Activated B cell treated with CpG ODN at 0.5 μM for 24 hours (primary cell): ENCODE data around the gene PRR5L. TPM values are rescaled to one million over a fixed set of nuclear protein-coding genes. Genes with fewer than 3 reads are reported as not detected.

ENCODE experiments used
- ATAC-seq: fragments of 200-7000 bp; cut with Tn5 transposase; one replicate; pipeline ENCODE4 v1.10.0; 2021; ENCODE audit warnings: low read depth, mild to moderate bottlenecking, moderate library complexity
- CTCF ChIA-PET: fragments of 350-600 bp; sonication (Branson Sonifier 250); formaldehyde crosslinking; loops from one replicate; lab custom pipeline; 2021; ENCODE audit warnings: antibody characterized with exemption; lab: Charles Lee
- POLR2A ChIA-PET: fragments of 350-600 bp; sonication (Branson Sonifier 250); formaldehyde crosslinking; loops from one replicate; lab custom pipeline; 2021; ENCODE audit warnings: antibody characterized with exemption; lab: Charles Lee
- DNase-seq: peaks from one replicate; pipeline ENCODE4 v3.0.0; 2022
- H3K27ac Mint-ChIP-seq: one replicate; pipeline ENCODE4 v1.8.0; 2020; ENCODE audit warnings: mixed read lengths
- H3K27me3 Mint-ChIP-seq: one replicate; pipeline ENCODE4 v1.8.0; 2021; ENCODE audit warnings: mixed read lengths
- H3K36me3 Mint-ChIP-seq: one replicate; pipeline ENCODE4 v1.8.0; 2021; ENCODE audit warnings: low read depth, mixed read lengths
- H3K4me1 Mint-ChIP-seq: one replicate; pipeline ENCODE4 v1.8.0; 2021; ENCODE audit warnings: mixed read lengths
- H3K4me3 Mint-ChIP-seq: one replicate; pipeline ENCODE4 v1.8.0; 2020; ENCODE audit warnings: mild to moderate bottlenecking, mixed read lengths
- H3K9me3 Mint-ChIP-seq: one replicate; pipeline ENCODE4 v1.8.0; 2020; ENCODE audit warnings: mixed read lengths
- intact Hi-C: fragments of 100-400 bp; cut with micrococcal nuclease; formaldehyde crosslinking; loops from one replicate; pipeline ENCODE4 v1.15.1; 2024
- total RNA-seq: library from RNA; stranded (reverse); gene quantifications from 2 replicates; pipeline ENCODE4 v1.2.3, GENCODE V29; 2022
- TF ChIP-seq, protein P1 (sequence below): fragments of 200-600 bp; IDR thresholded peaks from one replicate; pipeline ENCODE4 v1.8.0; 2022; ENCODE audit warnings: antibody characterized with exemption, mild to moderate bottlenecking

Gene PRR5L
- total RNA-seq, 1 donor from 2014 or later: 1.0 TPM

DNA sequence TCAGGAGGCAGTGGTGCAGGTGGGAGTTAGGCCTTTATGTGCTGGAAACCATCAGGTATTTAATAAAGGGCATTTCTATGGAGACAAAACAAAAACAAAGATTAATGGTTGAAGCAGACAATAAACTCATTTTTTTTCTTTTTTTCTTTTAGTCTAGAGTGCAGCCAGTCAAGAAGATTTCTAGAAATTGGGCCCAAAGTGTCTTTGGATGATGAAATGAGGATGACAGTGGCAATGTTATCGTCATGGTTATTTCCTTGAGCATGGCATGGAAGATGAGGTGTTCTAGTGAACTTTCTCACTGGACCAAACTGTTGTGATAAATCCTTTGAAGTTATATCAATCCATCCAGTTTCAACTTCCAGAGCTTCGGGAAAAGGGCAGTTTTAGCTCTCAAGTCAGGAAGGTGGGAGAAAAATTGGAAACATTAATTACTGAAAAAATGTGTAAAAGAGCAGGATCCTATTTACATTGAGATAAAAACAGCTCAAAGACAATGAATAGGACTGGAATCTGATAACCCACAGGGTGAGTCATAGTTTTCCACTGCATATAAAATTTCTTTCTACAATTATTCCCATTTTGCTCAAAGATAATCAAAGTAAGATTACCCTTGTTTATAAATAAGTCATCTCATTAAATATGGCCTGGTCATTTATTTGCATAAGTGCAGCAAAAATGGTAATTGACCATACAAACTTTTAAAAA lies 33.0 kb downstream of the PRR5L start:
- peaks cover 15% of the 10 kb centered on the region for H3K4me1 Mint-ChIP-seq
- CTCF ChIA-PET: interaction anchor here (1.4 kb wide), 1 partner anchor 164 kb away, joined by 3 read pairs; no protein-coding TSS in a partner anchor

DNA sequence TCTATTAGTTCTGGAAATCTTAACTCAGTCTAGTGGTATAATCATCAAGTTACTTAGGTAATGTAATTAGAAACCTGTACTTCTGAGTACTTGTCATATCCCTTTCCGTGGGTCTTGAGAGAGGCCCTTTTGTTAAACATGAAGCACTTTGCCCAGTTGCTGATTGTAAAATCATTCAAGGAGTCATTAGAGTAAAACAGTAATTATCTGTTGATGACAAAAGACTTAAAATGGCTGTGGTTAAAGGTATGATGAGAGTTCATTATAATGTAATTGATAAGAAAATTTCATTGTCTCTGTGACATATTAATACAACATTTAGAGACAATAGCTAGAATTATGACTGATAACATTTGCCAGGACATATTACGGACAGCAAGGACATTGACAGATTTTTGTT lies 34.3 kb downstream of the PRR5L start:
- ChIA-PET POLR2A (no interaction called here), CTCF (interaction anchor here (1.4 kb wide), 1 partner anchor 162 kb away, joined by 3 read pairs; no protein-coding TSS in a partner anchor)
- Mint-ChIP-seq H3K9me3 (no peaks in the 10 kb centered on the region), H3K4me3 (no peak overlapping the region), H3K4me1 (peaks cover 15% of the 10 kb centered on the region), H3K36me3 (no peaks in the 10 kb centered on the region), H3K27ac (no peak overlapping the region), H3K27me3 (no peaks in the 10 kb centered on the region)
- intact Hi-C loops: no loop called here
- TF ChIP-seq, protein P1, sequence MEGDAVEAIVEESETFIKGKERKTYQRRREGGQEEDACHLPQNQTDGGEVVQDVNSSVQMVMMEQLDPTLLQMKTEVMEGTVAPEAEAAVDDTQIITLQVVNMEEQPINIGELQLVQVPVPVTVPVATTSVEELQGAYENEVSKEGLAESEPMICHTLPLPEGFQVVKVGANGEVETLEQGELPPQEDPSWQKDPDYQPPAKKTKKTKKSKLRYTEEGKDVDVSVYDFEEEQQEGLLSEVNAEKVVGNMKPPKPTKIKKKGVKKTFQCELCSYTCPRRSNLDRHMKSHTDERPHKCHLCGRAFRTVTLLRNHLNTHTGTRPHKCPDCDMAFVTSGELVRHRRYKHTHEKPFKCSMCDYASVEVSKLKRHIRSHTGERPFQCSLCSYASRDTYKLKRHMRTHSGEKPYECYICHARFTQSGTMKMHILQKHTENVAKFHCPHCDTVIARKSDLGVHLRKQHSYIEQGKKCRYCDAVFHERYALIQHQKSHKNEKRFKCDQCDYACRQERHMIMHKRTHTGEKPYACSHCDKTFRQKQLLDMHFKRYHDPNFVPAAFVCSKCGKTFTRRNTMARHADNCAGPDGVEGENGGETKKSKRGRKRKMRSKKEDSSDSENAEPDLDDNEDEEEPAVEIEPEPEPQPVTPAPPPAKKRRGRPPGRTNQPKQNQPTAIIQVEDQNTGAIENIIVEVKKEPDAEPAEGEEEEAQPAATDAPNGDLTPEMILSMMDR: no peak
- DNase-seq (no peak), ATAC-seq (no peak)

More for the DNA sequence above, 33.0 kb downstream of the PRR5L start:
- Mint-ChIP-seq H3K27me3 (no peaks in the 10 kb centered on the region), H3K9me3 (no peaks in the 10 kb centered on the region), H3K4me3 (no peak overlapping the region), H3K27ac (no peak overlapping the region), H3K36me3 (no peaks in the 10 kb centered on the region)
- no peak for ATAC-seq
- intact Hi-C loops: no loop called here
- DNase-seq: no peak
- POLR2A ChIA-PET: no interaction called here
- TF ChIP-seq, protein P1: no peak

DNA sequence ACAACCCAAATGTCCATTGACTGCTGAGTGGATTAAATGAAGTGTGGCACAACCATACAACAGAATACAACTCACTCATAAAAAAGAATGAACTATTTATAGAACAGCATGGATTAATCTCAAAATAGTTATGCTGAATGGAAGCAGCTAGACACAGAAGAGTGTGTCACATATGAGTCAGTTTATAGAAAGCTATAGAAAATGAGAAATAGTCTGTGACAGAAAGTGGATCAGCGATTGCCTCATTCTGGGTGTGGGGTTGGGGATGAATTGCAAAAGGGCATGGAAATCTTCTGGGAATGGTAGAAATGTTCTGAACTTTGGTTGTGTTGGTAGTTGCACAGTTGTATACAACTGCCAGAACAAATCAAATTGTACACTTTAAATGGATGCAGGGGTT lies 37.4 kb downstream of the PRR5L start:
- Mint-ChIP-seq H3K9me3 (no peaks in the 10 kb centered on the region), H3K27me3 (no peaks in the 10 kb centered on the region), H3K36me3 (no peaks in the 10 kb centered on the region), H3K4me3 (no peak overlapping the region), H3K4me1 (no peaks in the 10 kb centered on the region), H3K27ac (no peak overlapping the region)
- POLR2A ChIA-PET: no interaction called here
- TF ChIP-seq, protein P1: no peak
- ATAC-seq (no peak), DNase-seq (no peak)
- CTCF ChIA-PET: no interaction called here
- intact Hi-C loops: no loop called here

DNA sequence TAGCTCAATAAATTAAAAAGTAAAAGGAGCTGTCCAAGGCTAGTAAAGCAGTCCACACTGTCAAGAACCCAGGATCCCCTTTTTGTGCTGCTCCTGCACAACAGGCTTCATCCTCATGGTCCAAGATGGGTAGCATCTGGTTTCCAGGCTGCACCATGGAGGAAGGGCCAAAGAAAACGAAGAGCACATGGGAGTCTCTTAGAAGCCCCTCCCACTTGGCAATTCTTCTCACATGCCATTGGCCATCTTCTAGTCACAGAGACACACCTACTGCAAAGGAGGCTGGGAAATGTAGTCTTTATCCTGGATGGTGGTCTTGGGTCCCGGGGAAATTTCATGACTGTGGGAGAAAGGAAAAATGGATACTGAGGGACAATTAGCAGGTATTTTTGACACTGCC lies 37.8 kb downstream of the PRR5L start:
- Mint-ChIP-seq H3K27ac (no peak overlapping the region), H3K9me3 (no peaks in the 10 kb centered on the region), H3K36me3 (no peaks in the 10 kb centered on the region), H3K4me1 (no peaks in the 10 kb centered on the region), H3K27me3 (no peaks in the 10 kb centered on the region), H3K4me3 (no peak overlapping the region)
- TF ChIP-seq, protein P1: no peak
- CTCF ChIA-PET: no interaction called here
- ATAC-seq (peak; percentile 31), DNase-seq (no peak)
- POLR2A ChIA-PET: no interaction called here
- intact Hi-C loops: no loop called here

DNA sequence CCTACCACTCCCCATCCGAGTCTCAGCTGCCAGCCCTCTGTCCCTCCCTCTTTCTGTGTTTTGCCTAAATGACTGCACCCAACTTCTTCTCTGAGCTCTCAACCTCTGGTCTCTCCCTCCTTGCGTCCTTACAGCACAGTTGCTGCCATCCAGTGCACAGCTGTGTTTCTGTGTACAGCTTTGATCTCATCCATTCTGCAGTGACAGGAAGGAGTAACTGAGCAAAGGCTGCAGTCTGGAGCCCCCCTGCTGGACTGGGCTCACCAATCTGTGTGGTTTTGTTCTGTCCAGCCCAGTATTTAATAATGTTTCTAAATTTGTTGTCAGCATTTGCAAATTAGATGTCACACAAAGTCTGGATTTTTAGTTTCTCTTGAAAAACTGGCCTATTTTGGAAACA lies 43.8 kb downstream of the PRR5L start:
- CTCF ChIA-PET: interaction anchor here (1.5 kb wide), 1 partner anchor 138 kb away, joined by 3 read pairs; no protein-coding TSS in a partner anchor

More for the DNA sequence above, 43.8 kb downstream of the PRR5L start:
- Mint-ChIP-seq H3K27ac (no peak overlapping the region), H3K27me3 (peaks cover 21% of the 10 kb centered on the region), H3K36me3 (no peaks in the 10 kb centered on the region), H3K4me3 (no peak overlapping the region), H3K4me1 (no peaks in the 10 kb centered on the region), H3K9me3 (no peaks in the 10 kb centered on the region)
- intact Hi-C loops: no loop called here
- POLR2A ChIA-PET: no interaction called here
- no peak for DNase-seq
- TF ChIP-seq, protein P1: no peak
- ATAC-seq: no peak
